Kidney (tissue), 14 donors: ENCODE measurements around the gene LMNTD2. TPM values are rescaled to one million over a fixed set of nuclear protein-coding genes. Genes with fewer than 3 reads are reported as not detected.

Experiments
- DNase-seq, 5 donors: peaks; one replicate each; pipeline ENCODE4 v3.0.0-alpha.2; 2013 to 2020
- FAIRE-seq: peaks from 2 replicates; lab custom pipeline; 2012; peaks lifted over from hg19 to GRCh38; lab: Jason Lieb, UNC
- H3K27ac ChIP-seq, 2 donors: one replicate each; pipeline ENCODE4 v1.7.0; 2013; ENCODE audit warnings: low read depth in 2 of 2, low read length in 2 of 2, inconsistent platforms in 1 of 2
- H3K27me3 ChIP-seq: one replicate; pipeline ENCODE4 v1.7.1; 2013; ENCODE audit warnings: low read length, inconsistent platforms; ENCODE audit not compliant: control insufficient read depth, insufficient read depth
- H3K36me3 ChIP-seq, 3 donors: one replicate each; pipeline versions ENCODE4 v1.7.0 to v1.7.1; 2013; ENCODE audit warnings: low read length in 3 of 3, control low read depth in 1 of 3, inconsistent platforms in 1 of 3; ENCODE audit not compliant: insufficient read depth in 3 of 3, control insufficient read depth in 2 of 3
- H3K4me1 ChIP-seq, 3 donors: one replicate each; pipeline versions ENCODE4 v1.7.0 to v1.7.1; 2013; ENCODE audit warnings: low read length in 3 of 3, inconsistent platforms in 1 of 3, low read depth in 1 of 3; ENCODE audit not compliant: control insufficient read depth in 2 of 3, insufficient read depth in 2 of 3
- H3K4me3 ChIP-seq, 3 donors: one replicate each; pipeline versions ENCODE4 v1.7.0 to v1.8.1; 2013; ENCODE audit warnings: low read length in 3 of 3, control low read depth in 1 of 3, inconsistent platforms in 1 of 3
- H3K9ac ChIP-seq, 3 donors: one replicate each; pipeline versions ENCODE4 v1.7.0 to v1.7.1; 2013; ENCODE audit warnings: low read length in 3 of 3, control low read depth in 1 of 3, inconsistent platforms in 1 of 3
- H3K9me3 ChIP-seq, 3 donors: one replicate each; pipeline versions ENCODE4 v1.7.0 to v1.7.1; 2013; ENCODE audit warnings: low read length in 3 of 3, control low read depth in 1 of 3, inconsistent platforms in 1 of 3; ENCODE audit not compliant: control insufficient read depth in 2 of 3, insufficient read depth in 1 of 3
- intact Hi-C: fragments of 100-400 bp; cut with DNase I; formaldehyde crosslinking; loops from one replicate; pipeline ENCODE4 v1.11.1; 2022
- polyA plus RNA-seq: library from polyadenylated mRNA; stranded (reverse); fragments of 350-450 nt; fragmentation: Illumina TruSeq; extraction: RNeasy Lipid Tissue Mini Kit (QIAGEN cat#74804); gene quantifications from one replicate; pipeline ENCODE4 v1.2.3, GENCODE V29; 2014; ENCODE audit warnings: low read depth, low replicate concordance; ENCODE audit not compliant: insufficient read depth
- total RNA-seq: library from RNA; stranded (reverse); fragmentation: NEBNext Ultra II Directional; extraction: Animal tissue kit (Norgen Biotek cat#: 25700); gene quantifications from one replicate; pipeline ENCODE4 v1.2.1, GENCODE V29; 2021
- TF ChIP-seq, protein P1 (sequence below): IDR thresholded peaks from 3 replicates; pipeline ENCODE4 v1.5.1; 2012; ENCODE audit warnings: mild to moderate bottlenecking, moderate library complexity, borderline replicate concordance; ENCODE audit not compliant: insufficient read depth; ENCODE audit errors: extremely low read depth
- donor health status: control.
- donor health status: control.
- donor health status: control.
- donor health status: control.
- donor health status: control.
- donor health status: DM: yes; HTN: yes; CAD: no.
- donor health status: Normal renal cell carcinoma (clear cell type).

The LMNTD2 gene
- total and polyA plus RNA-seq, 2 donors from 2014 or later: 6.2 to 8.0 TPM

DNA sequence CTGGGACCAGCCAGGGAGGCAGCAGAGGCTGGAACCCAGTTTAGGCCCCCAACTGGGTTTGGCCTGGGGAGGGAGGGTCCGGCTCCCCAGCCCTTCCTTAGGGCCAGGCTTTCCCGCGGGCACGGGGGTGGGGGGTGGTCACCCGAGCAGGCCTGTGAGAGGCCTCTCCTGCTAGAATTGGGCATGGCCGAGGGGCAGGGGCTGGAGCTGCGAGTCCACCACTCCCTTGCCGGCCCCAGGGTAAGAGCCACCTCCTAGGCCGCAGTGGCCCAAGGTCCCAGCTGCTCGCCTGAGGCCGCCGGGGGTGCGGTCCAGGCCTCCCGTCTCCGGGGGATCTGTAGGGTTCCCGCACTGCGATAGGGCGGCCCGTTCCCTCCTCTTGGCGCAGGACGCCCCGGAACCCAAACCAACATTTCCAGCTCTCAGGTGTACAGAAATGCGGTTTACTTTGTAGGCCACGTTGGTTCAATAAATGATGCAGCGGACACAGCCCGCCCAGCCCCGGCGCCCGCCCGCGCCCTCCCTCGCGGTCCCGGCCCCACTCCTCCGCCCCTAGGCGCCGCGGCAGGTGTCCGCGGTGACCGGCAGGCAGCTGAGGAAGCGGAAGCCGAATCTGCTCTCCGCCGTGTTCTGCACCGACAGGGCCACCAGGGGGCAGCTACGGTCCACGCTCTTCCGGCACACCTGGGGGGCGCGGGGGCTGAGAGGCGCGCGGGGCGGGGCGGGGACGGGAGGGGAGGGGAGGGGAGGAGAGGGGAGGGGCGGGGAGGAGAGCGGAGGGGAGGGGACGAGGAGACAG, 5.9 kb downstream of the LMNTD2 start:
- Histone ChIP-seq H3K27ac (no peak overlapping the region), H3K36me3 (no peaks in the 10 kb centered on the region), H3K27me3 (no peaks in the 10 kb centered on the region), H3K9me3 (no peaks in the 10 kb centered on the region), H3K4me1 (peaks cover 0 to 12% (median 3%) of the 10 kb centered on the region in 3 donors), H3K9ac (no peak overlapping the region), H3K4me3 (peak overlapping the region in 1 of 3 donors; percentile 41)
- peak; percentile 69 to 92 (median 86) for DNase-seq
- TF ChIP-seq, protein P1, sequence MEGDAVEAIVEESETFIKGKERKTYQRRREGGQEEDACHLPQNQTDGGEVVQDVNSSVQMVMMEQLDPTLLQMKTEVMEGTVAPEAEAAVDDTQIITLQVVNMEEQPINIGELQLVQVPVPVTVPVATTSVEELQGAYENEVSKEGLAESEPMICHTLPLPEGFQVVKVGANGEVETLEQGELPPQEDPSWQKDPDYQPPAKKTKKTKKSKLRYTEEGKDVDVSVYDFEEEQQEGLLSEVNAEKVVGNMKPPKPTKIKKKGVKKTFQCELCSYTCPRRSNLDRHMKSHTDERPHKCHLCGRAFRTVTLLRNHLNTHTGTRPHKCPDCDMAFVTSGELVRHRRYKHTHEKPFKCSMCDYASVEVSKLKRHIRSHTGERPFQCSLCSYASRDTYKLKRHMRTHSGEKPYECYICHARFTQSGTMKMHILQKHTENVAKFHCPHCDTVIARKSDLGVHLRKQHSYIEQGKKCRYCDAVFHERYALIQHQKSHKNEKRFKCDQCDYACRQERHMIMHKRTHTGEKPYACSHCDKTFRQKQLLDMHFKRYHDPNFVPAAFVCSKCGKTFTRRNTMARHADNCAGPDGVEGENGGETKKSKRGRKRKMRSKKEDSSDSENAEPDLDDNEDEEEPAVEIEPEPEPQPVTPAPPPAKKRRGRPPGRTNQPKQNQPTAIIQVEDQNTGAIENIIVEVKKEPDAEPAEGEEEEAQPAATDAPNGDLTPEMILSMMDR: peak; percentile 93
- no peak for FAIRE-seq
- intact Hi-C loops: loop anchor here (10.0 kb wide), 1 partner anchor 170 kb away; no protein-coding TSS in a partner anchor

DNA sequence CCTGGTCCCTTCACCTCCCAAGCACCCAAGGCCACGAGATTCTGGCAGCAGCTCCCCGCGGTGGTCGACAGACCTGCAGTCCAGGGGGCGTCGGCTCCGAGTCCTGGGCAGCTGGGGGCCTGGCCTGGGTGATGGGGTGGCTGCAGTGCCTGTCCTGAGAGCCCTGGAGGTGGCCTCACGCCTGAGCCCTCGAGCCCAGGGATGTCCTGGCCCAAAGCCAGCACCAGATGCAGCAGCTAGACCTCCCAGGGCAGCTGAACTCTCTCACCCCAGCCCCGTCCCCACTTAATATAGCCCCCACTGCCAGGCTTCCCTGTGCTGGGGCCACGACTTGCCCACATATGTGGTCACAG, 6.6 kb downstream of the LMNTD2 start:
- intact Hi-C loops: loop anchor here (10.0 kb wide), 1 partner anchor 171 kb away; no protein-coding TSS in a partner anchor
- no peak overlapping the region for H3K27ac ChIP-seq
- TF ChIP-seq, protein P1: no peak
- H3K36me3 ChIP-seq: no peaks in the 10 kb centered on the region
- no peak overlapping the region for H3K4me3 ChIP-seq
- no peaks in the 10 kb centered on the region for H3K9me3 ChIP-seq
- FAIRE-seq (no peak), DNase-seq (peak in 1 of 5 donors; percentile 74)
- H3K4me1 ChIP-seq: peaks cover 0 to 7% (median 0%) of the 10 kb centered on the region in 3 donors
- no peak overlapping the region for H3K9ac ChIP-seq
- H3K27me3 ChIP-seq: no peaks in the 10 kb centered on the region

DNA sequence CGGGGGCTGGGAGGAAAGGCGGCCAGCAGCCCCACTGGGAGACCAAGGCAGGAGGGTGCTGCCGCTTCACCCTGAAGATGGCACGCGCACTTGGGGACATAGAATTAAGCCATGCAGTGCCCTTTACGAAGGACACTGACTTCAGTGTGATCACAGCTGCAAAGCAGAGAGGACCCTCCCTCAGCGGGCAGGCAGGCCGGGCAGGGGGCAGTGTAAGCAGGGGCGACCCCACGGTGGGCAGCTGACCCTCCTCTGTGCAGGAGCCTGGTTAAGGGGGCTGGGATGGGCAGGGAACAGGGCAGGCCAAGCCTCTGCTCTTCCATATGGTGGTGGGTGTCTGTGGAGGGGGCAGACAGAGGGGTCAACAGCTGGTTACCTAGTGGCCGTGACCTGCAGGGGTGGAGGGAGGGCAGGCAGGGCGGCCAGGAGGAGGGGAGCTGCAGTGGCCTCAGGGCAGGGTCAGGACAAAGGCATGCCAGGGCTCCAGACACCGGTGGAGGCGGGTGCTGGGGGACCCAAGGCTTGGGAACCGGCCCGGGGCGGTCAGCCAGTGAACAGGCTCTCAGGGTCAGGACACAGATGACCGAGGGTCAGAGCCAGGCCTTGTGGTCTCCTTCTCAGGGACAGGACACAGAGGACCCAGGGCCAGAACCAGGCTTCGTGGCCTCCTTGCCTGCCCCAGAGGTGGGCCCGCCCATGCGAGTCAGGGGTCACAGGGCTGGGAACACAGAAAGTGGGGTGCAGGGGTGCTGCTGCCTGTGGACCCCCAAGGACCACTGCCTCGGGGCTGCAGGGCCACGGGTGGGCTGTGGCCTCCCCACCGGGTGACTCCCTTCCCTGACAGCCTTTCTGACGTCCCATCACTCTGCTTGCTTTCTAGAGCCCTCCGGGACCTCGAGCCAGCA, 7.2 kb downstream of the LMNTD2 start:
- H3K27ac ChIP-seq: no peak overlapping the region
- intact Hi-C loops: loop anchor here (10.0 kb wide), 1 partner anchor 171 kb away; no protein-coding TSS in a partner anchor
- peak in 1 of 5 donors; percentile 61 for DNase-seq
- no peaks in the 10 kb centered on the region for H3K9me3 ChIP-seq
- H3K4me1 ChIP-seq: peaks cover 0 to 5% (median 0%) of the 10 kb centered on the region in 3 donors
- H3K4me3 ChIP-seq: no peak overlapping the region
- H3K9ac ChIP-seq: no peak overlapping the region
- H3K36me3 ChIP-seq: no peaks in the 10 kb centered on the region
- TF ChIP-seq, protein P1: no peak
- no peak for FAIRE-seq
- no peaks in the 10 kb centered on the region for H3K27me3 ChIP-seq
